Osteocyte (in vitro differentiated cells): Measurements from ENCODE around the gene FAR1. TPM values are rescaled to one million over a fixed set of nuclear protein-coding genes. Genes with fewer than 3 reads are reported as not detected.
A peak's percentile ranks its signal among the peaks of the same experiment; 100 is the strongest.

Experiments
- DNase-seq: peaks from one replicate; pipeline ENCODE4 v3.0.0; 2021; ENCODE audit warnings: mixed read lengths; ENCODE audit not compliant: unreplicated experiment; ENCODE audit errors: extremely low spot score
- H3K27ac Mint-ChIP-seq: one replicate; pipeline ENCODE4 v1.8.0; 2021; ENCODE audit warnings: mild to moderate bottlenecking, mixed read lengths; ENCODE audit not compliant: unreplicated experiment
- H3K27me3 Mint-ChIP-seq: one replicate; pipeline ENCODE4 v1.8.0; 2021; ENCODE audit warnings: mixed read lengths; ENCODE audit not compliant: unreplicated experiment
- H3K36me3 Mint-ChIP-seq: one replicate; pipeline ENCODE4 v1.8.0; 2021; ENCODE audit warnings: mixed read lengths; ENCODE audit not compliant: unreplicated experiment
- H3K4me1 Mint-ChIP-seq: one replicate; pipeline ENCODE4 v1.8.0; 2021; ENCODE audit warnings: mixed read lengths; ENCODE audit not compliant: unreplicated experiment
- H3K4me3 Mint-ChIP-seq: one replicate; pipeline ENCODE4 v1.8.0; 2021; ENCODE audit warnings: mild to moderate bottlenecking, moderate library complexity, mixed read lengths; ENCODE audit not compliant: unreplicated experiment
- H3K9me3 Mint-ChIP-seq: one replicate; pipeline ENCODE4 v1.8.0; 2021; ENCODE audit warnings: mixed read lengths; ENCODE audit not compliant: unreplicated experiment
- total RNA-seq: library from RNA; stranded (reverse); gene quantifications from 2 replicates; pipeline ENCODE4 v1.2.1, GENCODE V29; 2021
- TF ChIP-seq, protein P1 (sequence below): fragments of 200-600 bp; sonication (generic); IDR thresholded peaks from 2 replicates; pipeline ENCODE4 v1.5.0; 2021; ENCODE audit warnings: antibody characterized with exemption, mild to moderate bottlenecking, moderate library complexity

Gene FAR1
- total RNA-seq, 1 donor from 2014 or later, result 50.8 TPM

DNA sequence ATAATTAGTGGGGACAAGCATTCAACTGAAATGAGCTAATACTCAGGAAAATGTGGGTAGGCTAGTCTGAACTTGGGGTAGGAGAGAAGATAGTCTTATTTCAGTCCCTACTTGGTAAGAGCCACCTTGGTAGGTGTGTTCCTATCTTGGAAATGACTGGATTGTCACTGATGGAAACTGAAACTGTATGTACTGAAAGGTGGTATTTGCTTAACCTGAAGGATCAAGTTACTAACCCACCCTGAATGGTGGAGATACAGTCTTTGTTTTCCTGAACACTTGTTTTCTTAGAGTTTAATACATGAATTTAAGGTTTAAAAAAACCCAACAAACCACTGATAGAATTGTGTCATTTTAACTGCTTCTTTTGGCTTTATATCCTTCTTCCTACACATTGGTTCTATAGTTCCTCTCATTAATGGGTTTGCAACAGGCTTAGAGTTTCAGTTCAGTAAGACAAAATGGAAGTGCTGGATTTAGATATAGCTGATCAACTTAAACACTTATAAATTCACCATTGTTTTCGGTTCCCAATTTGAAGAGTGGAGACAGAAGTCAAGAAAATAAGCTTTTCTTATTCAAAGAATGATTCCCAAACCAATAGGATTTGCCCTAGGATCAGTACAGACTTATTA lies 4.2 kb downstream of the FAR1 start:
- Mint-ChIP-seq H3K27ac (no peak overlapping the region), H3K4me3 (no peak overlapping the region), H3K4me1 (peaks cover 44% of the 10 kb centered on the region)

GRCh38 chr11:13674799-13675509 lies 6.5 kb downstream of the FAR1 start:
- Mint-ChIP-seq H3K27me3 (no peaks in the 10 kb centered on the region), H3K4me3 (no peak overlapping the region), H3K36me3 (peaks cover 3% of the 10 kb centered on the region), H3K4me1 (peaks cover 34% of the 10 kb centered on the region), H3K27ac (no peak overlapping the region), H3K9me3 (no peaks in the 10 kb centered on the region)
- no peak for DNase-seq
- TF ChIP-seq, protein P1, sequence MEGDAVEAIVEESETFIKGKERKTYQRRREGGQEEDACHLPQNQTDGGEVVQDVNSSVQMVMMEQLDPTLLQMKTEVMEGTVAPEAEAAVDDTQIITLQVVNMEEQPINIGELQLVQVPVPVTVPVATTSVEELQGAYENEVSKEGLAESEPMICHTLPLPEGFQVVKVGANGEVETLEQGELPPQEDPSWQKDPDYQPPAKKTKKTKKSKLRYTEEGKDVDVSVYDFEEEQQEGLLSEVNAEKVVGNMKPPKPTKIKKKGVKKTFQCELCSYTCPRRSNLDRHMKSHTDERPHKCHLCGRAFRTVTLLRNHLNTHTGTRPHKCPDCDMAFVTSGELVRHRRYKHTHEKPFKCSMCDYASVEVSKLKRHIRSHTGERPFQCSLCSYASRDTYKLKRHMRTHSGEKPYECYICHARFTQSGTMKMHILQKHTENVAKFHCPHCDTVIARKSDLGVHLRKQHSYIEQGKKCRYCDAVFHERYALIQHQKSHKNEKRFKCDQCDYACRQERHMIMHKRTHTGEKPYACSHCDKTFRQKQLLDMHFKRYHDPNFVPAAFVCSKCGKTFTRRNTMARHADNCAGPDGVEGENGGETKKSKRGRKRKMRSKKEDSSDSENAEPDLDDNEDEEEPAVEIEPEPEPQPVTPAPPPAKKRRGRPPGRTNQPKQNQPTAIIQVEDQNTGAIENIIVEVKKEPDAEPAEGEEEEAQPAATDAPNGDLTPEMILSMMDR, result no peak

More for the DNA sequence above, 4.2 kb downstream of the FAR1 start:
- Mint-ChIP-seq H3K36me3 (peaks cover 3% of the 10 kb centered on the region), H3K27me3 (no peaks in the 10 kb centered on the region), H3K9me3 (no peaks in the 10 kb centered on the region)
- DNase-seq, result no peak
- TF ChIP-seq, protein P1, result no peak

GRCh38 chr11:13676576-13676975 lies 8.1 kb downstream of the FAR1 start:
- H3K4me1 Mint-ChIP-seq, result peaks cover 22% of the 10 kb centered on the region
- DNase-seq, result no peak
- peaks cover 2% of the 10 kb centered on the region for H3K36me3 Mint-ChIP-seq
- TF ChIP-seq, protein P1, result no peak
- no peak overlapping the region for H3K4me3 Mint-ChIP-seq
- no peak overlapping the region for H3K27ac Mint-ChIP-seq
- H3K9me3 Mint-ChIP-seq, result no peaks in the 10 kb centered on the region
- no peaks in the 10 kb centered on the region for H3K27me3 Mint-ChIP-seq

DNA sequence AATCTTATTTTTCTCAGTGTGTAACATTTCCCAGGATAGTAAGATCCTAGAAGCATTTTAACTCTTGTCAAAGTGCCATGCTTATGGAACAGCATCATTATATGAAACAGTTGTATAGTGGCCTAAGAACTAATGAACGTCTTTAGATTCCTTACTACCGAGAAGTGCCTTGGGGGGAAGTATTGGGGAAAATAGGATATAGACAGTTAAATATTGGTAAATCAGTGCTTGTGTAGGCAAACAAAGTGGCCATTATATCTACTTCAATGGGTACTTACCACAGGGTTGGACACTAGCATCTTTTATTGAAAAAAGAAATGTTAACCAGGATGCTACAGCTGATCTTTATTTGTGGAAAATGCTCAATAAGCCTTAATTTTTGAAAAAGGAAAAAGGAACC lies 11.3 kb downstream of the FAR1 start:
- H3K27ac Mint-ChIP-seq, result no peak overlapping the region
- DNase-seq, result no peak
- TF ChIP-seq, protein P1, result no peak
- H3K9me3 Mint-ChIP-seq, result no peaks in the 10 kb centered on the region
- no peaks in the 10 kb centered on the region for H3K27me3 Mint-ChIP-seq
- peaks cover 2% of the 10 kb centered on the region for H3K36me3 Mint-ChIP-seq
- H3K4me3 Mint-ChIP-seq, result no peak overlapping the region
- H3K4me1 Mint-ChIP-seq, result peaks cover 25% of the 10 kb centered on the region

- no peaks in the 10 kb centered on the region for H3K27me3 Mint-ChIP-seq
- H3K4me3 Mint-ChIP-seq, result no peak overlapping the region
- TF ChIP-seq, protein P1, result no peak
- peak overlapping the region; percentile 8 for H3K27ac Mint-ChIP-seq
- peaks cover 28% of the 10 kb centered on the region for H3K4me1 Mint-ChIP-seq
- no peak for DNase-seq
- H3K36me3 Mint-ChIP-seq, result peaks cover 2% of the 10 kb centered on the region
- H3K9me3 Mint-ChIP-seq, result no peaks in the 10 kb centered on the region
Measured at GRCh38 chr11:13680501-13681264, 12.2 kb downstream of the FAR1 start.
